K562 (cell line): ENCODE results near the gene HSPA1B. TPM values are rescaled to one million over a fixed set of nuclear protein-coding genes. Genes with fewer than 3 reads are reported as not detected.
A peak's percentile ranks its signal among the peaks of the same experiment; 100 is the strongest.

Experiments
- BRF2 ChIP-seq: IDR thresholded peaks from 3 replicates; pipeline ENCODE4 v1.6.1; 2011; ENCODE audit warnings: borderline replicate concordance, mild to moderate bottlenecking; ENCODE audit not compliant: insufficient read length, insufficient read depth
- CREM ChIP-seq: IDR thresholded peaks from 2 replicates; pipeline ENCODE4 v1.6.1; 2014; ENCODE audit warnings: antibody characterized with exemption, low read depth
- DEAF1 ChIP-seq: fragments of 450-650 bp; formaldehyde crosslinking; IDR thresholded peaks from 2 replicates; pipeline ENCODE4 v1.4.0; 2020; ENCODE audit warnings: mild to moderate bottlenecking, moderate library complexity
- ERF ChIP-seq: fragments of 450-650 bp; formaldehyde crosslinking; IDR thresholded peaks from 2 replicates; pipeline ENCODE4 v1.4.0; 2020; ENCODE audit warnings: mild to moderate bottlenecking, mixed read lengths
- FOXP1 ChIP-seq: sonication (generic); formaldehyde crosslinking; IDR thresholded peaks from 2 replicates; pipeline ENCODE4 v1.8.0; 2022; ENCODE audit warnings: mild to moderate bottlenecking, missing genetic modification reagents
- GTF2B ChIP-seq: IDR thresholded peaks from 2 replicates; pipeline ENCODE4 v1.6.1; 2011; ENCODE audit not compliant: insufficient read length; ENCODE audit errors: extremely low read depth
- HNRNPL ChIP-seq: fragments of 200-400 bp; formaldehyde crosslinking; IDR thresholded peaks from 2 replicates; pipeline ENCODE4 v1.6.1; 2017; ENCODE audit warnings: low read depth, mild to moderate bottlenecking, low read length
- MAFG ChIP-seq: fragments of 450-650 bp; conservative IDR thresholded peaks from 2 replicates; pipeline ENCODE4 v1.6.1; 2016; ENCODE audit warnings: missing genetic modification characterization, missing compliant biosample characterization
- MYC ChIP-seq, 2 experiments: fragments of 250-450 bp in 1 of 2; sonication (Bioruptor Pico) in 1 of 2; IDR thresholded peaks; 2 replicates each; pipeline versions ENCODE4 v1.5.1 to v1.6.1; 2012 to 2021; ENCODE audit warnings: low read depth in 2 of 2, borderline replicate concordance in 1 of 2, improper control_type of control experiment in 1 of 2, low read length in 1 of 2, mild to moderate bottlenecking in 1 of 2, moderate library complexity in 1 of 2
- PATZ1 ChIP-seq: fragments of 250-450 bp; sonication (Bioruptor Pico); IDR thresholded peaks from 2 replicates; pipeline ENCODE4 v1.5.0; 2020; ENCODE audit warnings: mild to moderate bottlenecking, borderline replicate concordance
- PHF21A ChIP-seq: fragments of 450-650 bp; IDR thresholded peaks from 2 replicates; pipeline ENCODE4 v1.6.1; 2017; ENCODE audit warnings: low read depth, borderline replicate concordance
- STAG1 ChIP-seq: sonication (generic); formaldehyde crosslinking; IDR thresholded peaks from 2 replicates; pipeline ENCODE4 v1.5.0; 2020; ENCODE audit warnings: missing genetic modification reagents, borderline replicate concordance
- ZC3H4 ChIP-seq: sonication (generic); formaldehyde crosslinking; IDR thresholded peaks from 2 replicates; pipeline ENCODE4 v1.9.0; 2021; ENCODE audit warnings: missing genetic modification reagents, borderline replicate concordance
- ZFP1 ChIP-seq: fragments of 450-650 bp; formaldehyde crosslinking; IDR thresholded peaks from 2 replicates; pipeline ENCODE4 v1.4.0; 2020; ENCODE audit warnings: mild to moderate bottlenecking, mixed read lengths
- ZNF316 ChIP-seq: fragments of 450-650 bp; IDR thresholded peaks from 2 replicates; pipeline ENCODE4 v1.6.1; 2016
- ZNF639 ChIP-seq, 2 experiments: fragments of 200-800 bp in 1 of 2; sonication (Bioruptor generic) in 1 of 2; sonication (generic) in 1 of 2; formaldehyde crosslinking in 1 of 2; IDR thresholded peaks in 1 of 2; conservative IDR thresholded peaks in 1 of 2; 2 replicates each; pipeline versions ENCODE4 v1.5.0 to v1.6.1; 2016 to 2020; ENCODE audit warnings: missing compliant biosample characterization in 1 of 2, missing genetic modification characterization in 1 of 2, missing genetic modification reagents in 1 of 2
- ZNF655 ChIP-seq: fragments of 250-450 bp; sonication (Bioruptor Pico); IDR thresholded peaks from 2 replicates; pipeline ENCODE4 v1.5.0; 2021
- polyA plus RNA-seq, 8 experiments: library from polyadenylated mRNA; depleted of rRNA in 4 of 8; stranded (reverse) in 5 of 8; unstranded in 3 of 8; fragments of >200 nt; fragmentation: Nextera tagmentation in 2 of 8; fragmentation: Illumina TruSeq in 1 of 8; extraction: Ambion mirVana in 2 of 8; extraction: Trizol in 1 of 8; gene quantifications; 2 replicates each; pipeline versions ENCODE4 v1.2.1 to v1.2.3, GENCODE V29; 2011 to 2014; ENCODE audit warnings: inconsistent platforms in 1 of 8, missing spikeins in 1 of 8
- total RNA-seq, 7 experiments: library from RNA; depleted of rRNA in 6 of 7; stranded (reverse); fragments of >200 nt in 6 of 7; fragmentation: Illumina TruSeq in 2 of 7; extraction: Trizol in 2 of 7; gene quantifications; 2 replicates each; pipeline versions ENCODE4 v1.2.1 to v1.2.3, GENCODE V29; 2011 to 2021; ENCODE audit warnings: low replicate concordance in 1 of 7

Gene HSPA1B
- total and polyA plus RNA-seq, 9 of the 15 experiments (the other 6 are each of a cell fraction or from before 2014, with no cell fraction given), result 0.27 to 227 (median 51.2) TPM

GRCh38 chr6:31822036-31822821 is 5.3 kb upstream of the HSPA1B start (continued):
- TF ChIP-seq ZFP1 (CRISPR knock-in tag) (peak; percentile 54; the same call in 1 of the 2 replicates), ERF (no peak; the same call in 1 of the 2 replicates), MYC (IDR thresholded peaks at IDR 0.05; ENCODE audit: low read depth, low read length) (no peak; the same call in 1 of the 2 replicates), MYC (CRISPR knock-in tag; IDR thresholded peaks at IDR 0.05; ENCODE audit: borderline replicate concordance, low read depth) (no peak; the same call in 1 of the 2 replicates), HNRNPL (no peak), STAG1 (CRISPR knock-in tag) (no peak), ZNF316 (peak; percentile 99), ZNF639 (CRISPR knock-in tag; conservative IDR thresholded peaks at IDR 0.05 in 1 of 2, IDR thresholded peaks at IDR 0.05 in 1 of 2) (peak in 1 of 2 experiments; percentile 87; a peak in 2 of 4 replicates), CREM (0 out of 2 replicates have a peak, but pooled peaks have one; percentile 14), GTF2B (peak; percentile 83), ZNF655 (0 out of 2 replicates have a peak, but pooled peaks have one; percentile 25), PATZ1 (CRISPR knock-in tag) (peak; percentile 82), FOXP1 (CRISPR knock-in tag) (no peak), PHF21A (no peak), BRF2 (no peak), ZC3H4 (no peak), DEAF1 (CRISPR knock-in tag) (no peak), MAFG (tag) (peak; percentile 100)
